NCI-H345 (cell line): ENCODE data around the gene DNAH1.
A peak's percentile ranks its signal among the peaks of the same experiment; 100 is the strongest.
"Not testable (repeated sequence)": the region's sequence is repeated elsewhere in the genome, so short reads cannot be mapped to it uniquely, and the experiment has no call there.

ENCODE experiments used
- DNase-seq: peaks from one replicate; lab custom pipeline; 2025; lab: John Stamatoyannopoulos, UW

The DNAH1 gene

GRCh38 chr3:52333869-52334557, 17.9 kb downstream of the DNAH1 start:
- no peak for DNase-seq

GRCh38 chr3:52338131-52338530, 22.0 kb downstream of the DNAH1 start:
- DNase-seq = not testable (repeated sequence)

DNA sequence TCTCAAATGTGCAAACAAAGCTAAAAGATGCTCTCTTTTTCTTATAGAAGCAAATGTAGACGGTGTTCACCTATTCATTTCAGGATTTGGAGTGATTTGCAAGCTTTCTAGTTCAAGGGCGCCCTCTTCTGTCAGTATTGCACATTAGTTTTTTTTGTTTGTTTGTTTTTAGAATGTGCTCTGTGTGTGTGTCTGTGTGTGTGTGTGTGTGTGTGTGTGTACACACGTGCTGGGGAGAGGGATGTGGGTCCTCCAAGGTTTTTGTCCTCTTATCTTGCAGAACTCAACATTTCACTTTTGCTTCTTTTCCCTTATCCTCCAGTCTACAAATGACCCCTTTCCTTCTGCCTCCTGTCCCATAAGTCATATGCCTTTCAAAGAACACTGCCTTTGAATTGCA, 23.5 kb downstream of the DNAH1 start:
- DNase-seq = peak; percentile 58

GRCh38 chr3:52341123-52341522, 25.0 kb downstream of the DNAH1 start:
- DNase-seq = no peak

GRCh38 chr3:52343946-52344600, 28.0 kb downstream of the DNAH1 start:
- no peak for DNase-seq

DNA sequence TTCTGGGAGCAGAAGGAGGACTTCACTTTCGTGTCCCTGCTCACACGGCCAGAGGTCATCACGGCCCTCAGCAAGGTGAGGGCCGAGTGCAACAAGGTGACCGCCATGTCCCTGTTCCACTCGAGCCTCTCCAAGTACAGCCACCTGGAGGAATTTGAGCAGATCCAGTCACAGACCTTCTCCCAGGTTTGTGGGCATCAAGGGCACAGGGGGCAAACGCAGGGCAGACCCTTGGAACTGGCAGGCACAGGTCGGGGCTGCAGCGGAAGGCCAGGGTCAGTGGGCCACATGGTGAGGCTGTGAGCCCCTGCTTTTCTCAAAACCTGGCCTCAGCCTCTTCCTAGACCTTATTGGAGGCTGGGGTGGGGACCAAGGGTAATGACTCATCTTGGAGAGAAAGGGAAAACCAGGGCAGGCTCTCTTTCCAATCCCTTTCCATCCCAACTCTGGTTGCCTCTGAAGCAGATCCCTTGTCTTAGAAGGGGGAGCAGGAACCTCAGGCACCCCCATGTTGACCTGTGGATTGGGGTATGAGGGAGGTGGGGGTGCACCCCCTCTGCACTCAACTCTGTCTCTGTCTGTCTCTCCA, 29.5 kb downstream of the DNAH1 start:
- no peak for DNase-seq

DNA sequence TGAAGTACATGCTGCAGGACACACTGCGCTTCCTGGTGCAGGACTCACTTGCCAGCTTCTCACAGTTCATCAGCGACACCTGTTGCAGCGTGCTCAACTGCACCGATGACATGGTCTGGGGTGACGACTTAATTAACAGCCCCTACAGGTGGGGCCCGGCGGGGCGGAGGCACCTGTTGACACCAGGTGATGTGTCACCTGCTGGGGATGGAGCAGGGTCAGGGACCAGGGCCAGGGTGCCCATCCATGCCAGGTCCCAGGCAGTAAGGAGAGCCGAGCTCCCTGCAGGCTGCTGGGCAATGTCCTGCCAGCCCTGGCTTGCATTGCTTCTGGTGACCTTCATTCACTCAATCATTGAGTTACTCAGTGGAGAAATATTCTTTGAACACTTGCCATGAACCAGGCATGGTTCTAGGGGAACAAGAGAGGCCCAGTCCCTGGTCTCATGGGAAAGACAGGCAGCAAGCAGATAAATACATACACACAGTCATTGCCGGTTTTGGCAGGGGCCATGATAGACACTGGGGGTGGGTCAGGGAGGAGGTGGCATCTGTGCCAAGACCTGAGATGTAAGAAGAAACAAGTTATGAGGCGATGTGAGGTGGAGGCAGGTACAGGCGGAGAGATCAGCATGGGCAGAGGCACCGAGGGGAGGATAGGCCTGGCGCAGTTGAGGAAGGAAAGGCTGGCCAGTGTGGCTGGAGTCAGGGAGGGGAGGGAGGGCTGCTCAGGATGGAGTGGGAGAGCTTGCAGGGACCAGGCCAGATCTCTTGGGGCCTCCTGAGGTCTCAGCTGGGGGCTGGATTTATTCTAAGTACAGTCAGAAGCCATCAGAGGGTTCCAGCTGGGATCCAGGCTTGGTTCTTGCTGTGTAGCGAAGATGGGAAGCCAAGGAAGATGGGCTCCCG, 30.8 kb downstream of the DNAH1 start:
- no peak for DNase-seq

DNA sequence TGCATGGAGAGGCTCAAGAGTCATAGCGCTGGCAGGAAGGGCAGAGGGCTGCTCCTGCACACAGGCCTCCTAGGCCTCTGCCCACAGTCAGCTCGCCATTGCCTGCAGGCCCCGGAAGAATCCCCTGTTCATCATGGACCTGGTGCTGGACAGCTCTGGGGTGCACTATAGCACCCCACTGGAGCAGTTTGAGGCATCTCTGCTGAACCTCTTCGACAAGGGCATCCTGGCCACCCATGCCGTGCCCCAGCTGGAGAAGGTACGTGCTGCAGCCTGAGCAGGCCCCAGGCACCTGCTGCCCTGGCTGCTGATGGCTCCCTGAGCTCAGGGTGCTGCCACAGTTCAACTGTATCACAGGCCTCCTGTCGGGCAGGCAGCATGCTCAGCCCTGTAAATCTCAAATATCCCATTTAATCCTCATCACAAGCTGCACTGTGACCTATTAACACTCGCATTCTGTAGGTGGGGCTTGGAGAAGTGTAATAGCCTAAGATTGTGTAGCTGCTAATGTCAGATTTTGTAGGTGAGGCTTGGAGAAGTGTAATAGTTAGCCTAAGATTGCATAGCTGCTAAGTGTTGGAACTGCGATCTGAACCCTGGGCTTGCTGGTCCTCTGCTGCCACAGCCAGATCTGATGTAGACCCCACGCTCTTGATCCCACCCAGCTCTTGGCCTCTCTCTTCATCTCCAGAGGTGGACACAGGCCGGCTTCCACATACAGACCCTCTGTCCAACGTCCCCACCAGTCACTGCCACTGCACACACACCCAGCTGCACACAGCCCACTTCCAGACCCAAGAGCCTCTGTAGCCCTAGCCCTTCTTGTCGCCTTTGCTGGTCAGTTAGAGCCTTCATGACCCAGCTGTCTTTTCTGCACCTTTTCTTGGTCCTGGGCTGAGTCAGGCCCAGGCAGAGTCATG, 31.9 kb downstream of the DNAH1 start:
- DNase-seq = no peak

GRCh38 chr3:52349131-52349530, 33.0 kb downstream of the DNAH1 start:
- DNase-seq = no peak

DNA sequence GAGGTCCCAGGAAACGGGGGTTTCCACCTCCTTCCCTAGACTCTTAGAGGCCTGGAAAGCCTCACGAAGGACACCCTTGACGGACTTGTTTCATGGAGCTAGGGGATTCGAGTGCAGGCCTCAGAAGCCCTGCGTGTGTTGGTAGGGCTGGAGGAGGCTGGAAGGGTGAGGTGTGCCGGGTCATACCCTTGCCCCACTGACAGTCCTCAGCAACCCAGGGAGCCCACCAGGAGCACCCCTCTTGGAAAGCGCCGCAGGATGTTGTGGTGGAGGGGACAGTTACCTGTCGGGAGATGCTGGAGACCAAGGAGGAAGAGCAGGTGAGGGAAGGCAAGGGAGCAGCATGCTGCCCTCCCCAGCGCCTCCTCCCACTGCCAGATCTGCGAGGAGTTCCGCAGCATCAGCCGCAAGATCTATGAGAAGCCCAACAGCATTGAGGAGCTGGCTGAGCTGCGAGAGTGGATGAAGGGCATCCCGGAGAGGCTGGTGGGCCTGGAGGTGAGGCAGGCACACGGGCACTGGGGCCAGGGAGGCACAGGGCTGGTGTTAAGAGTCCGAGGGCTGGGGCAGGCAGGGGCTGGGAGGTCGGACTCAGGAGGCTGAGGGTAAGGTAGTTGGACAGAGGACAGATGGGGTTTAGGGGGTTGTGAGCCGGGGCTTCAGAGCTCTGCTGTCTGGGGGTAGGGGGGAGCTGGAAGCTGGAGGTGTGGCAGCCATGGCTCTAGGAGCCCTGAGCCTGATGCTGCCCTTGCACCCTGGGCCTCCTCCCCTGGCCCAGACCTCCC, 33.7 kb downstream of the DNAH1 start:
- no peak for DNase-seq

DNA sequence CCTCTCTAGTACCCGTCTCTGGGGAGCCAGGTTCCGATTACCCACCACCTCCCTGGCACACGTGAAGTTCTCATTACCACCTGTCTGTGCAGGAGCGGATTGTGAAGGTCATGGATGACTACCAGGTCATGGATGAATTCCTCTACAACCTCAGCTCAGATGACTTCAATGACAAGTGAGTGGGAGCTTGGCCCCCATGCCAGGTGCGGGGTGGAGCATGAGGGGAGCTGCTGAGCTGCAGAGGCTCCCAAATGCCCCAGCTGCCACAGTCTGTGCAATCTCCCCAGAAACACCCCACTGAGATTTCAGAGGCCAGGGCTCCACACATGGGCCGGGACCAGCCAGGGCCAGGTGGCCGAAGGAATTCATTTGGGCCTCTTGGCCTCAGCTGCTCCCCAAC, 34.3 kb downstream of the DNAH1 start:
- peak; percentile 75 for DNase-seq

GRCh38 chr3:52350981-52351761, 35.1 kb downstream of the DNAH1 start:
- no peak for DNase-seq

- DNase-seq = no peak
Measured at GRCh38 chr3:52351762-52352368, 35.7 kb downstream of the DNAH1 start.

GRCh38 chr3:52352566-52352965, 36.4 kb downstream of the DNAH1 start:
- no peak for DNase-seq

DNA sequence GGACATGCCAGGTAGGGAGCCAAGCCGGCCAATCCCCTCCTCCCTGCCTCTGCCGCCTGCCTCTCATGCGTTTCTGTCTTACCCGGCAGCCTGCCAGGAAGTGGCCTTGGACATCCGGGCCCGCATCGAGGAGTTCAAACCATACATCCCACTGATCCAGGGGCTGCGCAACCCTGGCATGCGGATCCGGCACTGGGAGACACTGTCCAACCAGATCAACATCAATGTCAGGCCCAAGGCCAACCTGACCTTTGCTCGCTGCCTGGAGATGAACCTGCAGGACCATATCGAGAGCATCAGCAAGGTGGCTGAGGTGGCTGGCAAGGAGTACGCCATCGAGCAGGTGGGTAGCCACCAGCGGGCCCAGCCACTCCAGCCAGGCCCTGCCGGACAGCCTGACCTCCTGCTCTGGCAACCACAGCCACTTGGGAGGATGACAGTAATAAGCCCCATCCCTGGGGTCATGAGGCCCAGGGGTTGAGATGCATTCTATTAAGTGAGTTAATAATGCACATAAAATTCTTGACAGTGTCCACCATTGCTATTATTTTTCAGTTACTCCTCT, 37.3 kb downstream of the DNAH1 start:
- no peak for DNase-seq

DNA sequence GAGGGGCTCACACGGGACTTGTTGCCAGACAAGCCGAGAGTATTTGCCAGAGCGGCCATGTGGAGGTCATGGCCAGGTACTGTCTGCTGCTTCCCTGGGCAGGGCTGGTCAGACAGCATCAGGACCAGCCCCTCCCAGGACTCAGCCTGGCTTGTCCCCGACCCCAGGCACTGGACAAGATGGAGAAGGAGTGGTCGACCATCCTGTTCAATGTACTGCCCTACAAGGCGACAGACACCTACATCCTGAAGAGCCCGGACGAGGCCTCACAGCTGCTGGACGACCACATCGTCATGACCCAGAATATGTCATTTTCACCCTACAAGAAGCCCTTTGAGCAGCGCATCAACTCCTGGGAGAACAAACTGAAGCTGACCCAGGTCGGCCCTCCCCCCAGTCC, 38.6 kb downstream of the DNAH1 start:
- DNase-seq = no peak

DNA sequence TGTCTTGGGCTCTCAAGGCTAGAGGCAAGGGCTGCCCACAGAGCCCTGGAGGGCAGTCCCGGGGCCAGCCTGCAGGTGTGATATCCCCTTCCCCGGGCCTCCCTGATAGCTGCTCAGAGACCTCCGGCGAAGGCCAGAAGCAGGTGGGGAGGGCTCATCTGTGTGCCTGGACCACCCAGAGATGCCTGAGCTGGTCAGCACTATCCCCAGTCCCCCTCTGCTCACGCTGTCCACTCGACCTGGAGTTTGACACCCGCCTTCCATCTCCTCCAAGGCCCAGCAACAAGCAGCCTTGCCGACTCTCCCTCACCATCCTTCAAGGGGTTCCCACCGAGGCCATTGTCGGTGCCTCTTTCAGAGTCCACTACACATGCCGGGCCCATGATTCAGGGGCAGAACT, 39.4 kb downstream of the DNAH1 start:
- no peak for DNase-seq

DNA sequence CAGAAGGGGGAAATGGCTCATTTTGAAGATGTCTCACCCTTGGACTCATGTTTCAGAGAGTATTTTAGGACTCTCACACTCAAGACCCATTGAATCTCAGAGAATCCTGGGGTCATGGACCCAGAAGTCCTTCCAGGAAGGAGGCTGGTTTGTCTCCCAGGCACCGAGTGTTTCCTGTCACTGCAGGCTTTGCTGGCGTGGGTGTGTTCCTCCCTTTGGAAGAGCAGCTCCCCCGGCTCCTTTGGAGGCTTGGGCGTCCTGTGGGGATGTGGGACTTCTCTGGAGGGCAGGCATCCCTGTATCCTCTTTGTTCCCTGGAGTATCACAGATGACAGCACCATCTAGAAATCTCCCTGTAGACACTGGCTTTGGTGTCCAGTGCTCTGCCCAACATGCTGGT, 40.0 kb downstream of the DNAH1 start:
- no peak for DNase-seq
